K562 (cell line): Measurements from ENCODE around the gene CAMK2D. TPM values are rescaled to one million over a fixed set of nuclear protein-coding genes. Genes with fewer than 3 reads are reported as not detected.

Experiments used
- CREM ChIP-seq: IDR thresholded peaks from 2 replicates; pipeline ENCODE4 v1.6.1; 2014; ENCODE audit warnings: antibody characterized with exemption, low read depth
- EZH2 ChIP-seq: IDR thresholded peaks from 2 replicates; pipeline ENCODE4 v1.6.1; 2012; ENCODE audit warnings: low read depth, mild to moderate bottlenecking, inconsistent platforms, low read length, borderline replicate concordance
- HDAC2 ChIP-seq: fragments of 450-650 bp; IDR thresholded peaks from 2 replicates; pipeline ENCODE4 v1.6.1; 2016; ENCODE audit warnings: mild to moderate bottlenecking
- HDAC6 ChIP-seq: IDR thresholded peaks from 2 replicates; pipeline ENCODE4 v1.6.1; 2012; ENCODE audit warnings: low read depth, mild to moderate bottlenecking, control low read depth, inconsistent platforms, low read length, moderate library complexity
- HSF4 ChIP-seq: fragments of 250-450 bp; sonication (Bioruptor Pico); IDR thresholded peaks from 2 replicates; pipeline ENCODE4 v2.1.2; 2022; ENCODE audit warnings: mild to moderate bottlenecking, moderate library complexity, borderline replicate concordance
- MITF ChIP-seq: IDR thresholded peaks from 2 replicates; pipeline ENCODE4 v1.6.1; 2014; ENCODE audit warnings: antibody characterized with exemption
- NFE2 ChIP-seq: IDR thresholded peaks from 2 replicates; pipeline ENCODE4 v1.6.1; 2014; ENCODE audit warnings: antibody characterized with exemption, low read depth
- PML ChIP-seq: IDR thresholded peaks from 2 replicates; pipeline ENCODE4 v1.6.1; 2012; ENCODE audit warnings: low read length, inconsistent platforms
- RAD51 ChIP-seq: fragments of 450-650 bp; IDR thresholded peaks from 2 replicates; pipeline ENCODE4 v1.7.1; 2016; ENCODE audit warnings: low read depth, mild to moderate bottlenecking, borderline replicate concordance
- SREBF1 ChIP-seq: fragments of 150-350 bp; IDR thresholded peaks from 2 replicates; pipeline ENCODE4 v1.6.1; 2014; ENCODE audit warnings: antibody characterized with exemption, low read depth, low read length, borderline replicate concordance
- ZNF140 ChIP-seq: fragments of 250-450 bp; sonication (Bioruptor Pico); IDR thresholded peaks from 2 replicates; pipeline ENCODE4 v1.8.0; 2021; ENCODE audit warnings: moderate library complexity, mild to moderate bottlenecking, inconsistent platforms
- ZNF707 ChIP-seq: fragments of 250-450 bp; sonication (Bioruptor Pico); conservative IDR thresholded peaks from 2 replicates; pipeline ENCODE4 v1.8.0; 2022; ENCODE audit warnings: inconsistent platforms, mild to moderate bottlenecking, moderate library complexity
- polyA plus RNA-seq, 8 experiments: library from polyadenylated mRNA; depleted of rRNA in 4 of 8; stranded (reverse) in 5 of 8; unstranded in 3 of 8; fragments of >200 nt; fragmentation: Nextera tagmentation in 2 of 8; fragmentation: Illumina TruSeq in 1 of 8; extraction: Ambion mirVana in 2 of 8; extraction: Trizol in 1 of 8; gene quantifications; 2 replicates each; pipeline versions ENCODE4 v1.2.1 to v1.2.3, GENCODE V29; 2011 to 2014; ENCODE audit warnings: inconsistent platforms in 1 of 8, missing spikeins in 1 of 8
- total RNA-seq, 7 experiments: library from RNA; depleted of rRNA in 6 of 7; stranded (reverse); fragments of >200 nt in 6 of 7; fragmentation: Illumina TruSeq in 2 of 7; extraction: Trizol in 2 of 7; gene quantifications; 2 replicates each; pipeline versions ENCODE4 v1.2.1 to v1.2.3, GENCODE V29; 2011 to 2021; ENCODE audit warnings: low replicate concordance in 1 of 7
- TF ChIP-seq, protein P1 (sequence below): fragments of 450-650 bp; IDR thresholded peaks from 2 replicates; pipeline ENCODE4 v1.6.1; 2016; ENCODE audit warnings: mild to moderate bottlenecking, moderate library complexity
- TF ChIP-seq, protein P2 (sequence below): fragments of 250-450 bp; sonication (Bioruptor Pico); IDR thresholded peaks from 2 replicates; pipeline ENCODE4 v1.5.1; 2021; ENCODE audit warnings: mild to moderate bottlenecking

CAMK2D gene
- total and polyA plus RNA-seq, 9 of the 15 experiments (the other 6 are each of a cell fraction or from before 2014, with no cell fraction given): 0.01 to 0.33 (median 0.04) TPM; not detected in 2

- TF ChIP-seq HDAC6 (no peak), SREBF1 (no peak; the same call in 1 of the 2 replicates), MITF (no peak), EZH2 (no peak), HDAC2 (no peak), PML (0 out of 2 replicates have a peak, but pooled peaks have one; percentile 18), CREM (peak; percentile 80), ZNF140 (CRISPR knock-in tag) (no peak), ZNF707 (no peak), RAD51 (peak; percentile 89), HSF4 (no peak), NFE2 (no peak)
- TF ChIP-seq, protein P1, sequence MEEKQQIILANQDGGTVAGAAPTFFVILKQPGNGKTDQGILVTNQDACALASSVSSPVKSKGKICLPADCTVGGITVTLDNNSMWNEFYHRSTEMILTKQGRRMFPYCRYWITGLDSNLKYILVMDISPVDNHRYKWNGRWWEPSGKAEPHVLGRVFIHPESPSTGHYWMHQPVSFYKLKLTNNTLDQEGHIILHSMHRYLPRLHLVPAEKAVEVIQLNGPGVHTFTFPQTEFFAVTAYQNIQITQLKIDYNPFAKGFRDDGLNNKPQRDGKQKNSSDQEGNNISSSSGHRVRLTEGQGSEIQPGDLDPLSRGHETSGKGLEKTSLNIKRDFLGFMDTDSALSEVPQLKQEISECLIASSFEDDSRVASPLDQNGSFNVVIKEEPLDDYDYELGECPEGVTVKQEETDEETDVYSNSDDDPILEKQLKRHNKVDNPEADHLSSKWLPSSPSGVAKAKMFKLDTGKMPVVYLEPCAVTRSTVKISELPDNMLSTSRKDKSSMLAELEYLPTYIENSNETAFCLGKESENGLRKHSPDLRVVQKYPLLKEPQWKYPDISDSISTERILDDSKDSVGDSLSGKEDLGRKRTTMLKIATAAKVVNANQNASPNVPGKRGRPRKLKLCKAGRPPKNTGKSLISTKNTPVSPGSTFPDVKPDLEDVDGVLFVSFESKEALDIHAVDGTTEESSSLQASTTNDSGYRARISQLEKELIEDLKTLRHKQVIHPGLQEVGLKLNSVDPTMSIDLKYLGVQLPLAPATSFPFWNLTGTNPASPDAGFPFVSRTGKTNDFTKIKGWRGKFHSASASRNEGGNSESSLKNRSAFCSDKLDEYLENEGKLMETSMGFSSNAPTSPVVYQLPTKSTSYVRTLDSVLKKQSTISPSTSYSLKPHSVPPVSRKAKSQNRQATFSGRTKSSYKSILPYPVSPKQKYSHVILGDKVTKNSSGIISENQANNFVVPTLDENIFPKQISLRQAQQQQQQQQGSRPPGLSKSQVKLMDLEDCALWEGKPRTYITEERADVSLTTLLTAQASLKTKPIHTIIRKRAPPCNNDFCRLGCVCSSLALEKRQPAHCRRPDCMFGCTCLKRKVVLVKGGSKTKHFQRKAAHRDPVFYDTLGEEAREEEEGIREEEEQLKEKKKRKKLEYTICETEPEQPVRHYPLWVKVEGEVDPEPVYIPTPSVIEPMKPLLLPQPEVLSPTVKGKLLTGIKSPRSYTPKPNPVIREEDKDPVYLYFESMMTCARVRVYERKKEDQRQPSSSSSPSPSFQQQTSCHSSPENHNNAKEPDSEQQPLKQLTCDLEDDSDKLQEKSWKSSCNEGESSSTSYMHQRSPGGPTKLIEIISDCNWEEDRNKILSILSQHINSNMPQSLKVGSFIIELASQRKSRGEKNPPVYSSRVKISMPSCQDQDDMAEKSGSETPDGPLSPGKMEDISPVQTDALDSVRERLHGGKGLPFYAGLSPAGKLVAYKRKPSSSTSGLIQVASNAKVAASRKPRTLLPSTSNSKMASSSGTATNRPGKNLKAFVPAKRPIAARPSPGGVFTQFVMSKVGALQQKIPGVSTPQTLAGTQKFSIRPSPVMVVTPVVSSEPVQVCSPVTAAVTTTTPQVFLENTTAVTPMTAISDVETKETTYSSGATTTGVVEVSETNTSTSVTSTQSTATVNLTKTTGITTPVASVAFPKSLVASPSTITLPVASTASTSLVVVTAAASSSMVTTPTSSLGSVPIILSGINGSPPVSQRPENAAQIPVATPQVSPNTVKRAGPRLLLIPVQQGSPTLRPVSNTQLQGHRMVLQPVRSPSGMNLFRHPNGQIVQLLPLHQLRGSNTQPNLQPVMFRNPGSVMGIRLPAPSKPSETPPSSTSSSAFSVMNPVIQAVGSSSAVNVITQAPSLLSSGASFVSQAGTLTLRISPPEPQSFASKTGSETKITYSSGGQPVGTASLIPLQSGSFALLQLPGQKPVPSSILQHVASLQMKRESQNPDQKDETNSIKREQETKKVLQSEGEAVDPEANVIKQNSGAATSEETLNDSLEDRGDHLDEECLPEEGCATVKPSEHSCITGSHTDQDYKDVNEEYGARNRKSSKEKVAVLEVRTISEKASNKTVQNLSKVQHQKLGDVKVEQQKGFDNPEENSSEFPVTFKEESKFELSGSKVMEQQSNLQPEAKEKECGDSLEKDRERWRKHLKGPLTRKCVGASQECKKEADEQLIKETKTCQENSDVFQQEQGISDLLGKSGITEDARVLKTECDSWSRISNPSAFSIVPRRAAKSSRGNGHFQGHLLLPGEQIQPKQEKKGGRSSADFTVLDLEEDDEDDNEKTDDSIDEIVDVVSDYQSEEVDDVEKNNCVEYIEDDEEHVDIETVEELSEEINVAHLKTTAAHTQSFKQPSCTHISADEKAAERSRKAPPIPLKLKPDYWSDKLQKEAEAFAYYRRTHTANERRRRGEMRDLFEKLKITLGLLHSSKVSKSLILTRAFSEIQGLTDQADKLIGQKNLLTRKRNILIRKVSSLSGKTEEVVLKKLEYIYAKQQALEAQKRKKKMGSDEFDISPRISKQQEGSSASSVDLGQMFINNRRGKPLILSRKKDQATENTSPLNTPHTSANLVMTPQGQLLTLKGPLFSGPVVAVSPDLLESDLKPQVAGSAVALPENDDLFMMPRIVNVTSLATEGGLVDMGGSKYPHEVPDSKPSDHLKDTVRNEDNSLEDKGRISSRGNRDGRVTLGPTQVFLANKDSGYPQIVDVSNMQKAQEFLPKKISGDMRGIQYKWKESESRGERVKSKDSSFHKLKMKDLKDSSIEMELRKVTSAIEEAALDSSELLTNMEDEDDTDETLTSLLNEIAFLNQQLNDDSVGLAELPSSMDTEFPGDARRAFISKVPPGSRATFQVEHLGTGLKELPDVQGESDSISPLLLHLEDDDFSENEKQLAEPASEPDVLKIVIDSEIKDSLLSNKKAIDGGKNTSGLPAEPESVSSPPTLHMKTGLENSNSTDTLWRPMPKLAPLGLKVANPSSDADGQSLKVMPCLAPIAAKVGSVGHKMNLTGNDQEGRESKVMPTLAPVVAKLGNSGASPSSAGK: no peak
- TF ChIP-seq, protein P2, sequence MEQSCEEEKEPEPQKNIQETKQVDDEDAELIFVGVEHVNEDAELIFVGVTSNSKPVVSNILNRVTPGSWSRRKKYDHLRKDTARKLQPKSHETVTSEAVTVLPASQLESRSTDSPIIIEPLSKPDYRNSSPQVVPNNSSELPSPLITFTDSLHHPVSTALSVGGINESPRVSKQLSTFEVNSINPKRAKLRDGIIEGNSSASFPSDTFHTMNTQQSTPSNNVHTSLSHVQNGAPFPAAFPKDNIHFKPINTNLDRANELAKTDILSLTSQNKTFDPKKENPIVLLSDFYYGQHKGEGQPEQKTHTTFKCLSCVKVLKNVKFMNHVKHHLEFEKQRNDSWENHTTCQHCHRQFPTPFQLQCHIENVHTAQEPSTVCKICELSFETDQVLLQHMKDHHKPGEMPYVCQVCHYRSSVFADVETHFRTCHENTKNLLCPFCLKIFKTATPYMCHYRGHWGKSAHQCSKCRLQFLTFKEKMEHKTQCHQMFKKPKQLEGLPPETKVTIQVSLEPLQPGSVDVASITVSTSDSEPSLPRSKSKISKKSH: no peak
These were observed 869 bp upstream of the CAMK2D start (continued) for GRCh38 chr4:113762186-113763028.
